NT2/D1 (cell line): Measurements from ENCODE around the gene CREB3L1.

Experiments used
- SUZ12 ChIP-seq: IDR thresholded peaks from 2 replicates; pipeline ENCODE4 v1.6.1; 2011; ENCODE audit not compliant: insufficient read length, insufficient read depth; ENCODE audit errors: extremely low read depth
- ZNF274 ChIP-seq: IDR thresholded peaks from 2 replicates; pipeline ENCODE4 v1.6.1; 2011; ENCODE audit warnings: mild to moderate bottlenecking, low read depth, low read length

DNA sequence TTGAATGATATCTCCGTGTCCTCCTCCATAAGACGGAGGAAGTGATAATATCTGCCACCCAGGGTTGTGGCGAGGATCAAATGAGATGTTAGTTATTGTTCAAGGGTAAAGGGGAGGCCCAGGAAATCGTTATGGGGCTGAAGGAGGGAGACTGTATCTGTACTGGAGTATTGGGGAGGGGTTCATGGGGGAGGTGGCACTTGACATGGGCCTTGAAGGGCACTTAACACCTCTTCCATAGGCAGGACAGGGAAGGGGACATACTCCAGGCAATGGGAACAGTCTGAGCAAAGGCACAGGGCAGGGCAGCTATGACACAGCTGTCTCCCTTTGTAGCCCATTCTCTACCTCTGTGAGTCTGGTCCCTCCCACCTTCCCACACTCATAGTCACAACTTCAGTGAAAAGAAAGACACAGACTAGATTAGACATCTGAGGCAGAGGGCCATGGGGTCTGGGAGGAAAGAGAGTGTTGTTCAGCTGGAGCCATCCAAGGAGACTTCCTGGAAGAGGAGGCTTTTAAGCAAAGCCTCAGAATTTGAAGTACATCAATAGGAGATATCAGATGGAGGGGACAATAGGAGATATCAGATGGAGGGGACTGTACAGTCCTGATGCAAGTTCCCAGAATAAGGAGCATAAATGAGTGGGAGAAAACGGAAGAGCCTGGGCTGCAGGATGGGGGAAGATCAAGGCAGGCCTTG, 54.0 kb downstream of the CREB3L1 start:
- TF ChIP-seq SUZ12, result no peak
- no peak for TF ChIP-seq ZNF274
